SK-N-SH treated with all-trans-retinoic acid at 6 μM for 48 hours (cell line): ENCODE data around the gene DNPH1.

Source experiments
- ATAC-seq: fragments of 200-7000 bp; cut with Tn5 transposase; 3 replicates; pipeline ENCODE4 v1.9.1; 2020; ENCODE audit warnings: mild to moderate bottlenecking, moderate library complexity
- ARNTL ChIP-seq: fragments of 450-650 bp; formaldehyde crosslinking; IDR thresholded peaks from 2 replicates; pipeline ENCODE4 v1.5.0; 2020; ENCODE audit warnings: low read depth, mild to moderate bottlenecking, moderate library complexity, borderline replicate concordance
- CSDC2 ChIP-seq: fragments of 250-450 bp; sonication (Bioruptor Pico); IDR thresholded peaks from 2 replicates; pipeline ENCODE4 v1.5.0; 2020; ENCODE audit warnings: mild to moderate bottlenecking, moderate library complexity
- ESRRG ChIP-seq: fragments of 250-450 bp; sonication (Bioruptor Pico); IDR thresholded peaks from 2 replicates; pipeline ENCODE4 v1.6.1; 2021; ENCODE audit warnings: mild to moderate bottlenecking
- GLIS3 ChIP-seq: fragments of 250-450 bp; sonication (Bioruptor Pico); IDR thresholded peaks from 2 replicates; pipeline ENCODE4 v1.5.0; 2020; ENCODE audit warnings: mild to moderate bottlenecking, moderate library complexity
- ISL1 ChIP-seq: fragments of 250-450 bp; sonication (Bioruptor Pico); IDR thresholded peaks from 2 replicates; pipeline ENCODE4 v2.1.2; 2022; ENCODE audit warnings: mild to moderate bottlenecking, moderate library complexity
- OSR1 ChIP-seq: fragments of 250-450 bp; sonication (Bioruptor Pico); IDR thresholded peaks from 2 replicates; pipeline ENCODE4 v1.8.0; 2022; ENCODE audit warnings: moderate library complexity, mild to moderate bottlenecking, inconsistent platforms
- PPARA ChIP-seq: fragments of 250-450 bp; sonication (Bioruptor Pico); IDR thresholded peaks from 2 replicates; pipeline ENCODE4 v1.5.0; 2020; ENCODE audit warnings: mild to moderate bottlenecking, borderline replicate concordance
- RARB ChIP-seq: fragments of 250-450 bp; sonication (Bioruptor Pico); IDR thresholded peaks from 2 replicates; pipeline ENCODE4 v1.8.0; 2021; ENCODE audit warnings: mild to moderate bottlenecking, moderate library complexity
- SNAI2 ChIP-seq: fragments of 250-450 bp; sonication (Bioruptor Pico); IDR thresholded peaks from 2 replicates; pipeline ENCODE4 v1.5.0; 2020; ENCODE audit warnings: mild to moderate bottlenecking, moderate library complexity
- TCF4 ChIP-seq: fragments of 250-450 bp; sonication (Bioruptor Pico); IDR thresholded peaks from 2 replicates; pipeline ENCODE4 v1.8.0; 2021; ENCODE audit warnings: mild to moderate bottlenecking, moderate library complexity, borderline replicate concordance
- TOX ChIP-seq: fragments of 250-450 bp; sonication (Bioruptor Pico); IDR thresholded peaks from 2 replicates; pipeline ENCODE4 v1.8.0; 2021; ENCODE audit warnings: mild to moderate bottlenecking, moderate library complexity, borderline replicate concordance
- ZC3H10 ChIP-seq: fragments of 250-450 bp; sonication (Bioruptor Pico); IDR thresholded peaks from 2 replicates; pipeline ENCODE4 v1.5.1; 2021; ENCODE audit warnings: mild to moderate bottlenecking, moderate library complexity
- ZFP3 ChIP-seq: fragments of 250-450 bp; sonication (Bioruptor Pico); IDR thresholded peaks from 2 replicates; pipeline ENCODE4 v1.5.0; 2020; ENCODE audit warnings: mild to moderate bottlenecking, moderate library complexity
- ZFP30 ChIP-seq: fragments of 450-650 bp; formaldehyde crosslinking; IDR thresholded peaks from 2 replicates; pipeline ENCODE4 v1.5.0; 2022; ENCODE audit warnings: mild to moderate bottlenecking, moderate library complexity
- ZNF565 ChIP-seq: fragments of 450-650 bp; formaldehyde crosslinking; conservative IDR thresholded peaks from 2 replicates; pipeline ENCODE4 v1.5.0; 2020; ENCODE audit warnings: low read depth, mild to moderate bottlenecking, moderate library complexity
- ZNF8 ChIP-seq: fragments of 450-650 bp; formaldehyde crosslinking; IDR thresholded peaks from 2 replicates; pipeline ENCODE4 v1.5.0; 2020; ENCODE audit warnings: mild to moderate bottlenecking, moderate library complexity
- TF ChIP-seq, protein P1 (sequence below): fragments of 250-450 bp; sonication (Bioruptor Pico); IDR thresholded peaks from 2 replicates; pipeline ENCODE4 v1.8.0; 2021; ENCODE audit warnings: low read depth, mild to moderate bottlenecking, moderate library complexity, borderline replicate concordance
- TF ChIP-seq, protein P2 (sequence below): fragments of 250-450 bp; sonication (Bioruptor Pico); IDR thresholded peaks from 2 replicates; pipeline ENCODE4 v1.5.1; 2020; ENCODE audit warnings: low read depth, mild to moderate bottlenecking, moderate library complexity
- TF ChIP-seq, protein P3 (sequence below): fragments of 250-450 bp; sonication (Bioruptor Pico); IDR thresholded peaks from 2 replicates; pipeline ENCODE4 v1.5.1; 2021; ENCODE audit warnings: mild to moderate bottlenecking, moderate library complexity
- TF ChIP-seq, protein P4 (sequence below): fragments of 250-450 bp; sonication (Bioruptor Pico); IDR thresholded peaks from 2 replicates; pipeline ENCODE4 v1.8.0; 2020; ENCODE audit warnings: mild to moderate bottlenecking, moderate library complexity, borderline replicate concordance

The DNPH1 gene

DNA sequence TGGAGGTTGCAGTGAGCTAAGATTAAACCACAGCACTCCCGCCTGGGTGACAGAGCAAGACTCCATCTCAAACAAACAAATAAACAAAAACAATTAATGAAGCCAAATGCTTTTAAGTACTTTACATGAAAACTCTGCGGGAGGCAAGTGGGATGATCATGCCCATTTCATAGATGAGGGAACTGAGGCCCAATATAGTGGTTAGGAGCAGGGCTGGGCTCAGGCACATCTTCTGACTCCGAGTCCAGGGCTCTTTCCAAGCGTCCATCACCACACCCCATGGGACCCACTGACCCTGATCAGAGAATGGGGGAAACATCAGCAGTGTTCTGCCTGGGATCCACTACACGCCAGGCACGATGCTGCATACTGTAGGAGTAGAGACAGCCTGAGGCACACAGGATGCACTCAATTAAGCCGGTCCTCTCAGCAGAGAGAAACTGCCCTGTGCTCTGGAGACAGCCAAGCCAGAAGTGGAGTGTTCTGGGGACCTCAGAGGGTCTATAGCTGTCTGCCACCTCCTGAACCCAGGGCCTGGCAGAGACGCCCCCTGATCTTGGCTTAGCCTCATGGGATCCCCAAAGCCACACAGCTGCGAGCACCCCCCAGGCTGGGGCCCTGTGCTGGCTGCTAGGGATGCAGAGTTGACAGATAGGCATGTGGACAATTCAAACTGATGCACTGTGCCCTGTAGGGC is 27.5 kb upstream of the DNPH1 start:
- ATAC-seq = no peak
- TF ChIP-seq ZNF565 (CRISPR knock-in tag) (no peak), CSDC2 (CRISPR knock-in tag) (no peak), ESRRG (CRISPR knock-in tag) (no peak), ZFP3 (CRISPR knock-in tag) (no peak), PPARA (CRISPR knock-in tag) (no peak), ZFP30 (no peak), TOX (CRISPR knock-in tag) (no peak), OSR1 (CRISPR knock-in tag) (no peak), ZNF8 (CRISPR knock-in tag) (no peak)
- TF ChIP-seq, protein P1, sequence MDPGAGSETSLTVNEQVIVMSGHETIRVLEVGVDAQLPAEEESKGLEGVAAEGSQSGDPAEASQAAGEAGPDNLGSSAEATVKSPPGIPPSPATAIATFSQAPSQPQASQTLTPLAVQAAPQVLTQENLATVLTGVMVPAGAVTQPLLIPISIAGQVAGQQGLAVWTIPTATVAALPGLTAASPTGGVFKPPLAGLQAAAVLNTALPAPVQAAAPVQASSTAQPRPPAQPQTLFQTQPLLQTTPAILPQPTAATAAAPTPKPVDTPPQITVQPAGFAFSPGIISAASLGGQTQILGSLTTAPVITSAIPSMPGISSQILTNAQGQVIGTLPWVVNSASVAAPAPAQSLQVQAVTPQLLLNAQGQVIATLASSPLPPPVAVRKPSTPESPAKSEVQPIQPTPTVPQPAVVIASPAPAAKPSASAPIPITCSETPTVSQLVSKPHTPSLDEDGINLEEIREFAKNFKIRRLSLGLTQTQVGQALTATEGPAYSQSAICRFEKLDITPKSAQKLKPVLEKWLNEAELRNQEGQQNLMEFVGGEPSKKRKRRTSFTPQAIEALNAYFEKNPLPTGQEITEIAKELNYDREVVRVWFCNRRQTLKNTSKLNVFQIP (CRISPR knock-in tag) = no peak
- TF ChIP-seq, protein P2, sequence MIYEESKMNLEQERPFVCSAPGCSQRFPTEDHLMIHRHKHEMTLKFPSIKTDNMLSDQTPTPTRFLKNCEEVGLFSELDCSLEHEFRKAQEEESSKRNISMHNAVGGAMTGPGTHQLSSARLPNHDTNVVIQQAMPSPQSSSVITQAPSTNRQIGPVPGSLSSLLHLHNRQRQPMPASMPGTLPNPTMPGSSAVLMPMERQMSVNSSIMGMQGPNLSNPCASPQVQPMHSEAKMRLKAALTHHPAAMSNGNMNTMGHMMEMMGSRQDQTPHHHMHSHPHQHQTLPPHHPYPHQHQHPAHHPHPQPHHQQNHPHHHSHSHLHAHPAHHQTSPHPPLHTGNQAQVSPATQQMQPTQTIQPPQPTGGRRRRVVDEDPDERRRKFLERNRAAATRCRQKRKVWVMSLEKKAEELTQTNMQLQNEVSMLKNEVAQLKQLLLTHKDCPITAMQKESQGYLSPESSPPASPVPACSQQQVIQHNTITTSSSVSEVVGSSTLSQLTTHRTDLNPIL (CRISPR knock-in tag) = no peak

DNA sequence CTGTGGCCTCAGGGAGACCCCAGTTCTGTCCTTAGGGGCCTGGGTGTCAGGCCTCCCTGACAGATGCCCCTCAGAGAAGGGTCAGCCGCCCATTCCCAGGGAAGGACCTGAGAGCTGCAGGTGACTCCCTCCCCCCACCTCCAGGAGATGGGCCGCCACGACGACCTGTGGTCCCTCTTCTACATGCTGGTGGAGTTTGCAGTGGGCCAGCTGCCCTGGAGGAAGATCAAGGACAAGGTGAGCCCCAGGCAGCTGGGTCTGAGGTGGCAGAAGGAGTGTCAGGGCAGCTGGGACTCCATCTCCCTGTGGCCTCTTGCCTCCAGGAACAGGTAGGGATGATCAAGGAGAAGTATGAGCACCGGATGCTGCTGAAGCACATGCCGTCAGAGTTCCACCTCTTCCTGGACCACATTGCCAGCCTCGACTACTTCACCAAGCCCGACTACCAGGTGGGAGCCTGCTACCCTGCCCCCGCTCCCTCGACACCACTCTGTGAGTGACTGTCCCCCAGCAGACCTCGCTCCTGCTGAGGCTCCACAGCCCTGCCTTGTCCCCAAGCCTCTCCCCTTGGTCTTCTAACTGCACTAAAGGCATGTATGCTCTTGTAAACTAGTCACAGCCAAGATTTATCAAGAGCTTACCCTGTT is 26.2 kb upstream of the DNPH1 start:
- ATAC-seq = no peak
- no peak for TF ChIP-seq SNAI2 (CRISPR knock-in tag)
- TF ChIP-seq, protein P3, sequence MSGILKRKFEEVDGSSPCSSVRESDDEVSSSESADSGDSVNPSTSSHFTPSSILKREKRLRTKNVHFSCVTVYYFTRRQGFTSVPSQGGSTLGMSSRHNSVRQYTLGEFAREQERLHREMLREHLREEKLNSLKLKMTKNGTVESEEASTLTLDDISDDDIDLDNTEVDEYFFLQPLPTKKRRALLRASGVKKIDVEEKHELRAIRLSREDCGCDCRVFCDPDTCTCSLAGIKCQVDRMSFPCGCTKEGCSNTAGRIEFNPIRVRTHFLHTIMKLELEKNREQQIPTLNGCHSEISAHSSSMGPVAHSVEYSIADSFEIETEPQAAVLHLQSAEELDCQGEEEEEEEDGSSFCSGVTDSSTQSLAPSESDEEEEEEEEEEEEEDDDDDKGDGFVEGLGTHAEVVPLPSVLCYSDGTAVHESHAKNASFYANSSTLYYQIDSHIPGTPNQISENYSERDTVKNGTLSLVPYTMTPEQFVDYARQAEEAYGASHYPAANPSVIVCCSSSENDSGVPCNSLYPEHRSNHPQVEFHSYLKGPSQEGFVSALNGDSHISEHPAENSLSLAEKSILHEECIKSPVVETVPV (CRISPR knock-in tag) = no peak
- TF ChIP-seq, protein P4, sequence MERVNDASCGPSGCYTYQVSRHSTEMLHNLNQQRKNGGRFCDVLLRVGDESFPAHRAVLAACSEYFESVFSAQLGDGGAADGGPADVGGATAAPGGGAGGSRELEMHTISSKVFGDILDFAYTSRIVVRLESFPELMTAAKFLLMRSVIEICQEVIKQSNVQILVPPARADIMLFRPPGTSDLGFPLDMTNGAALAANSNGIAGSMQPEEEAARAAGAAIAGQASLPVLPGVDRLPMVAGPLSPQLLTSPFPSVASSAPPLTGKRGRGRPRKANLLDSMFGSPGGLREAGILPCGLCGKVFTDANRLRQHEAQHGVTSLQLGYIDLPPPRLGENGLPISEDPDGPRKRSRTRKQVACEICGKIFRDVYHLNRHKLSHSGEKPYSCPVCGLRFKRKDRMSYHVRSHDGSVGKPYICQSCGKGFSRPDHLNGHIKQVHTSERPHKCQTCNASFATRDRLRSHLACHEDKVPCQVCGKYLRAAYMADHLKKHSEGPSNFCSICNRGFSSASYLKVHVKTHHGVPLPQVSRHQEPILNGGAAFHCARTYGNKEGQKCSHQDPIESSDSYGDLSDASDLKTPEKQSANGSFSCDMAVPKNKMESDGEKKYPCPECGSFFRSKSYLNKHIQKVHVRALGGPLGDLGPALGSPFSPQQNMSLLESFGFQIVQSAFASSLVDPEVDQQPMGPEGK = no peak
- TF ChIP-seq, protein P2 (CRISPR knock-in tag) = no peak
- no peak for TF ChIP-seq TCF4
- TF ChIP-seq OSR1 (CRISPR knock-in tag) = no peak
- TF ChIP-seq CSDC2 (CRISPR knock-in tag) = no peak
- TF ChIP-seq ZFP30 = no peak

DNA sequence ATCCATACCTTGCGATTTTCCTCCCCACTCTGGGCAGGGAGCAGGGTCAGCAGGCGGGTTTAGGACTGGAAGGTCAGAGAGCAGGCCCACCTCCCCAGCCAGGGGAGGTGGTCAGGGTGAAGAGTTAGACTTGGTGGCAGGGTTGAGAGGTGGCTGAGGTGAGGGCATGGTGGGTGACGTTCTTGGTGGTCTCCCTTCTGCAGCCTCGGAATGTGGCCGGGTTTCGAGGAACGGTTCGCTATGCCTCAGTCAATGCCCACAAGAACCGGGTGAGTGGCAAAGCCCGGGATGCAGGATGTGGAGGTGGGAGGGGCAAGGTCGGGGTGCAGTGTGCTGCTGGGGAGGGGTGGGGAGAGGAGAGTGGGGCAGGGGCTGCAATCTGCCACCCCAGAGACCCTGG is 25.6 kb upstream of the DNPH1 start:
- no peak for TF ChIP-seq OSR1 (CRISPR knock-in tag)
- no peak for ATAC-seq

DNA sequence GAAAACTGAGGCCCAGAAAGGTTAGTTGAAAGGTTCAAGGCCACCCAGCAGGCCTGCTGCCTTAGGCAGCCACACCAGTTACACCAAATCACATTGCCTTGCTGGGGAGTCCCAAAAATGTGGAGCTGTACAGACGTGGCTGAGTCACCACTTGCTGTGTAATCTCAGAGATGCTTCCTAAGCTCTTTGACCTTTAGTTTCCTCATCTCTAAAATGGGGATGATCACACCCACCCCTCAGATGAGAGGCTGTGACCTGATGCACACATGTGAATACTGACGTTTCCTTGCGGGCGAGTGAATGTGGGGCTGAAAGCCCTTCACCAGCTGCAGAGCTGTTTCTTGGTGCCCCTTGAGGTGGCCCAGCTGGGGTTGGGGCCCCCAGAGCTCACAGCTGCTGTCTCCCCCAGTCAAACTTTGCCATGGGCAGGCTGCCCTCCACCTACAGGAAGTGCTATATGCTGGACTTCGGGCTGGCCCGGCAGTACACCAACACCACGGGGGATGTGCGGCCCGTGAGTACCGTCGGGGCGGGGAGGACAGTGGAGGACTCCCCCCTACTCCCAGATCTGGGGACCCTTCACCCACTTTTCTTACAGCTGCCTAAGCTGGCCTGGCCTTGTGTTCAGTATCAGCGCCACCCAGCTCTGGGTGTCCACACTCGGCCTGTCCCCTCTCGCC is 25.0 kb upstream of the DNPH1 start:
- ATAC-seq = no peak
- TF ChIP-seq, protein P3 (CRISPR knock-in tag) = no peak
- TF ChIP-seq, protein P2 (CRISPR knock-in tag) = no peak
- TF ChIP-seq, protein P1 (CRISPR knock-in tag) = no peak
- TF ChIP-seq ISL1 (CRISPR knock-in tag) = no peak
- TF ChIP-seq ARNTL (CRISPR knock-in tag) = no peak
- no peak for TF ChIP-seq TOX (CRISPR knock-in tag)
- no peak for TF ChIP-seq GLIS3 (CRISPR knock-in tag)
- no peak for TF ChIP-seq RARB
- no peak for TF ChIP-seq ZC3H10
